ENCODE data around the gene PKNOX2.

PKNOX2 gene, protein sequence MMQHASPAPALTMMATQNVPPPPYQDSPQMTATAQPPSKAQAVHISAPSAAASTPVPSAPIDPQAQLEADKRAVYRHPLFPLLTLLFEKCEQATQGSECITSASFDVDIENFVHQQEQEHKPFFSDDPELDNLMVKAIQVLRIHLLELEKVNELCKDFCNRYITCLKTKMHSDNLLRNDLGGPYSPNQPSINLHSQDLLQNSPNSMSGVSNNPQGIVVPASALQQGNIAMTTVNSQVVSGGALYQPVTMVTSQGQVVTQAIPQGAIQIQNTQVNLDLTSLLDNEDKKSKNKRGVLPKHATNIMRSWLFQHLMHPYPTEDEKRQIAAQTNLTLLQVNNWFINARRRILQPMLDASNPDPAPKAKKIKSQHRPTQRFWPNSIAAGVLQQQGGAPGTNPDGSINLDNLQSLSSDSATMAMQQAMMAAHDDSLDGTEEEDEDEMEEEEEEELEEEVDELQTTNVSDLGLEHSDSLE

DNA sequence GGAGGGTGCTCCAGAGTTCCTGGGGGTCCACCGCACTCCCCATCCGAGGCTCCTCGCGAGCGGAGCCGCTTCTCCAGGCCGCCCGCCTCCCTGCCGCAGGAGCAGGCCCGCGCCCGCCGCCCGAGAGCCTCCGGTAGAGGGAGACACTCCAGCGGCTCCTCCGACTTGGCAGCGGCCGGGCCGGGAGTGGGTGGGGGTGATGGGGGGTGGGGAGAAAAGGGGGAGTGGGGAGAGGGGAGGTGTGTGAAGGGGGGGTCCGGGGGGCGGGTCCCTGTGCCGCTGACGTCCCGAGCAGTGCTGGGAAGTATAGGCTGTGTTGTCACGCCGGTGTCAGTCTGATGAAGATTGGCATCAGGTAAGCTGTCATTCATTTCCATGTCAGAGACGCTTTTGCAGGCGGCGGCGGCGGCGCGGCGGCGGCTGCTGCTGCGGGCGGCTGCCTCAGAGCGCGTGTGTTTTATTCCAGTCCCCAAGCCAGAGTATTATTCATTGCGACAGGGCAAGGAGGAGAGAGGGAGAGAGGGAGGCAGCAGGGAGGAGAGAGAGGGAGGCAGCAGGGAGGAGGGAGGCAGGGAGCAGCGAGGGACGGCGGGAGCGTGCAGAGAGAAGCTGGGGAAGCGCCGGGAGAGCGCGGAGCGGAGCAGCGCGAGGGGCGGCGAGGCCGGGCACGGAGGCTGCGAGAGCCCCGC lies at the start of gene PKNOX2:
TSS of gene PKNOX2 (plus strand) at position 330 of the 689 bp plus-strand sequence. CDS start 186,555 bp downstream, outside the sequence.
- H3K27me3 ChIP-seq: peaks cover 100% of the 10 kb centered on the region
- peak within 1 kb of the TSS in 1 of 2 experiments; percentile 30 for H3K4me3 ChIP-seq (ENCODE audit: low read depth in 1 of 2, low read length in 1 of 2)
- TF ChIP-seq, protein P1, sequence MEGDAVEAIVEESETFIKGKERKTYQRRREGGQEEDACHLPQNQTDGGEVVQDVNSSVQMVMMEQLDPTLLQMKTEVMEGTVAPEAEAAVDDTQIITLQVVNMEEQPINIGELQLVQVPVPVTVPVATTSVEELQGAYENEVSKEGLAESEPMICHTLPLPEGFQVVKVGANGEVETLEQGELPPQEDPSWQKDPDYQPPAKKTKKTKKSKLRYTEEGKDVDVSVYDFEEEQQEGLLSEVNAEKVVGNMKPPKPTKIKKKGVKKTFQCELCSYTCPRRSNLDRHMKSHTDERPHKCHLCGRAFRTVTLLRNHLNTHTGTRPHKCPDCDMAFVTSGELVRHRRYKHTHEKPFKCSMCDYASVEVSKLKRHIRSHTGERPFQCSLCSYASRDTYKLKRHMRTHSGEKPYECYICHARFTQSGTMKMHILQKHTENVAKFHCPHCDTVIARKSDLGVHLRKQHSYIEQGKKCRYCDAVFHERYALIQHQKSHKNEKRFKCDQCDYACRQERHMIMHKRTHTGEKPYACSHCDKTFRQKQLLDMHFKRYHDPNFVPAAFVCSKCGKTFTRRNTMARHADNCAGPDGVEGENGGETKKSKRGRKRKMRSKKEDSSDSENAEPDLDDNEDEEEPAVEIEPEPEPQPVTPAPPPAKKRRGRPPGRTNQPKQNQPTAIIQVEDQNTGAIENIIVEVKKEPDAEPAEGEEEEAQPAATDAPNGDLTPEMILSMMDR (IDR thresholded peaks at IDR 0.05): no peak
- H3K27ac ChIP-seq: no peak within 1 kb of the TSS
- H3K9me3 ChIP-seq: no peaks in the 10 kb centered on the region
- H3K36me3 ChIP-seq: no peaks in the 10 kb centered on the region
- peaks cover 0 to 13% of the 10 kb centered on the region in 2 experiments for H3K4me1 ChIP-seq (ENCODE audit: control insufficient read depth in 1 of 2, insufficient read depth in 1 of 2, low read depth in 1 of 2, low read length in 1 of 2)

DNA sequence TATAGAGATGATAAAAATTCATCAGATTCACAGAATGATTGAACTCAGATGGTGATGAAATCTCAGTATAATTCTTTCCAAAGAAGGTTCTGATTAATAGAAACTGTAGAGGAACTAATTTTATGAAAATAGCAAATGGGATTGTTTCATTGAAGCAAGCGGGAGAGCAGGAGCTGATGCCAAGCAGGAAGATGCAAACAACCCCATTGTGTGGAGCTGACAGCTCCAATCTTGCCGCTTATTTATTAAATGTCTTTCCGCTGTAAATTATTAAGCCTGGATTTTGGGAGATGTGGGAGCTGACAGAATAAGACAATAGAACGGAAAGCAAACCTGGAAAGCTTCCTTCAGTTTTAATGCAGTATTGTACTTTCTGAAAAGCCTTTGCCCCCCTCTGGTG lies 47.1 kb upstream of the PKNOX2 start:
- Histone ChIP-seq H3K27ac (no peak overlapping the region), H3K36me3 (no peaks in the 10 kb centered on the region), H3K4me3 (ENCODE audit: low read depth in 1 of 2, low read length in 1 of 2) (no peak overlapping the region), H3K4me1 (ENCODE audit: control insufficient read depth in 1 of 2, insufficient read depth in 1 of 2, low read depth in 1 of 2, low read length in 1 of 2) (no peaks in the 10 kb centered on the region), H3K27me3 (peaks cover 51% of the 10 kb centered on the region), H3K9me3 (no peaks in the 10 kb centered on the region)
- TF ChIP-seq, protein P1 (IDR thresholded peaks at IDR 0.05): no peak

DNA sequence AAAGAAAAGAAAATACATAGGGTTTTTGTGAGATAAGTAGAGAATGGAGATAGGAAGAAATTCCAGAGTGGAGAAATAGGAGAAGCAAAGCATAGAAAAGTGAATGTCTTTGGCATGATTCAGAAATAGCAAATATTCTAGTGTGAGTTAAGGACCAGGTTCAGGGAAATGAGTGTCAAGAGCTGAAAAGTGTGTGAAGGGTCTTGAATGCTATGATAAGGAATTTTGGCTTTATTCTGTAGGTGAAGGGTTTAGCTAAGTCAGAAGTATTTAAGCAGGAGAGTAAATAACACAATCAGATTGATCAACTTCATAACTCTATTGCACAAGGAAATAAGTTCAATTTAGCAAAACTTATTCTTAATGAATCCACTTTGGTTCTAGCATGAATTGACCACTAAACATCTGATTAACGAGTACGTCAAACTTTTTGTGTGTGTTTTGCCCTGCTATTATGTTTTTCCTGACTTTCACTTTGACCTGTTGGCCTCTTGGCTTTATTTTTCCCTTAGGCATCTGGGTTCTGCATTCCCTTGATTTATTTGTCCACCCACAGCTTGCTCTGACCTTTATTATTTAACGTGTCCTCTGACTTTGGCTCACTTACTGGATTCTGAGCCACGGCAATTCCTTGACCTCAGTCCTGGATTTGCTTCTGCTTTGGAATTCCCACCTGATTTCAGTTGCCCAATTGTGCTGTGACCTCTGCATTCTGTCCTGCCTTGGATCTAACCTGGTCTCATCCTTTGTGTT lies 41.2 kb upstream of the PKNOX2 start:
- H3K27ac ChIP-seq: peak overlapping the region; percentile 57
- H3K27me3 ChIP-seq: peaks cover 40% of the 10 kb centered on the region
- H3K9me3 ChIP-seq: no peaks in the 10 kb centered on the region
- TF ChIP-seq, protein P1 (IDR thresholded peaks at IDR 0.05): no peak
- no peak overlapping the region for H3K4me3 ChIP-seq (ENCODE audit: low read depth in 1 of 2, low read length in 1 of 2)
- no peaks in the 10 kb centered on the region for H3K36me3 ChIP-seq
- H3K4me1 ChIP-seq (ENCODE audit: control insufficient read depth in 1 of 2, insufficient read depth in 1 of 2, low read depth in 1 of 2, low read length in 1 of 2): peaks cover 3 to 11% of the 10 kb centered on the region in 2 experiments

DNA sequence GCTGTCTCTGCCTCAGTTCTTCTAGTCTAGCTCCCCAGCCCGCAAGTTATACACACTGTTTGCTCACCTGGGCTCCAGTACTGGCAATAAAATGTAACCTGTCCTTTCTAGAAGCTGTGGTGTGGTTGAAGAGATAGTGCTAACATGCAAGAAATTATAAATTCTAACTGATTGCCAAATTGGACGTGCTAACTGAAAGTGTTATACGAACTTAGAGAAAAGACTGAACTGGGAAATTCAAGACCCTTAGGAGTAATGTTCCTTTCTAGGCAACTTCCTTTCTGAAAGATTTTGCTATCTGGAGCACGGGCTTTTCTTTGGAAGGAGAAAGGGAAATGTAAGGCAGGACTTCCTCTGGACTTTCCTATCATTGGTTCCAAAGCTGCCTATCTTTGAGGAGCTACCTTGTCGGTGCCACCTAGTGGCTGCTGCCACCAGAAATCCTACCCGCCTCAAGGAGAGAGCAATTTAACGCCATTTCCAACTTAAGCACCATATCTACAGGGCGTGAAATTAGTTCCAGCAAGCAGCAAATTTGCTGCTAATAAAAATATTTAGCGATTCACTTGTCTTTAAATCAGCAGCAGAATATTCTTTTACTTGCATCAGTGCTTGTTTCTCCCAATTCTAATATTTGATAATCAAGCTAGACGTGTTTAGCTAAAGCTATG lies 40.5 kb upstream of the PKNOX2 start:
- no peak overlapping the region for H3K4me3 ChIP-seq (ENCODE audit: low read depth in 1 of 2, low read length in 1 of 2)
- TF ChIP-seq, protein P1 (IDR thresholded peaks at IDR 0.05): no peak
- peak overlapping the region; percentile 57 for H3K27ac ChIP-seq
- H3K4me1 ChIP-seq (ENCODE audit: control insufficient read depth in 1 of 2, insufficient read depth in 1 of 2, low read depth in 1 of 2, low read length in 1 of 2): peaks cover 3 to 11% of the 10 kb centered on the region in 2 experiments
- peaks cover 44% of the 10 kb centered on the region for H3K27me3 ChIP-seq
- H3K36me3 ChIP-seq: no peaks in the 10 kb centered on the region
- H3K9me3 ChIP-seq: no peaks in the 10 kb centered on the region

DNA sequence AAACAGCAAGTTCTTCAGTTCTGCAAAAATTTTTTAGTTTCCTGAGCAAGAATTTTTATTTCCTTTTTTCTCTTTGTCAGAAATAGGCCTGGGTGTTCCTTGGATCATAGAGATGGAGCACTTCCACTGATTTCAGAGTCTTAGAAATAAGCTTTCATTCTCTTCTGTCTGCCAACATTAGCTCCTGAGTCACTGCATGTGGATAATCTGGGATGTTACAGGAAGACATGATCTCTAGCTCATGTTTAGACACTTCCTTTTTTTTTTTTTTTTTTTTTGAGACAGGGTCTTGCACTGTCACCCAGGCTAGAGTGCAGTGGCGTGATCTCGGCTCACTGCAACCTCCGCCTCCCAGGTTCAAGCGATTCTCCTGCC lies 39.9 kb upstream of the PKNOX2 start:
- peaks cover 50% of the 10 kb centered on the region for H3K27me3 ChIP-seq
- no peaks in the 10 kb centered on the region for H3K9me3 ChIP-seq
- no peak overlapping the region for H3K4me3 ChIP-seq (ENCODE audit: low read depth in 1 of 2, low read length in 1 of 2)
- peaks cover 3 to 11% of the 10 kb centered on the region in 2 experiments for H3K4me1 ChIP-seq (ENCODE audit: control insufficient read depth in 1 of 2, insufficient read depth in 1 of 2, low read depth in 1 of 2, low read length in 1 of 2)
- H3K27ac ChIP-seq: peak overlapping the region; percentile 57
- TF ChIP-seq, protein P1 (IDR thresholded peaks at IDR 0.05): no peak
- H3K36me3 ChIP-seq: no peaks in the 10 kb centered on the region
